ENCODE data around the gene ITGAD.

- TF ChIP-seq CTCF (IDR thresholded peaks at IDR 0.05; ENCODE audit: extremely low read depth in 1 of 2, insufficient read depth in 1 of 2, low read depth in 1 of 2, low read length in 2 of 2) (no peak), EZH2 (IDR thresholded peaks at IDR 0.05; ENCODE audit: borderline replicate concordance, low read depth, low read length, severe bottlenecking) (no peak)
These were observed 16.4 kb upstream of the ITGAD start for GRCh38 chr16:31376705-31377104.

Data from endothelial cell of umbilical vein (primary cell).